Measurements from ENCODE around the gene ANO4.
"Not testable (repeated sequence)": the region's sequence is repeated elsewhere in the genome, so short reads cannot be mapped to it uniquely, and the experiment has no call there.

ANO4 gene

DNA sequence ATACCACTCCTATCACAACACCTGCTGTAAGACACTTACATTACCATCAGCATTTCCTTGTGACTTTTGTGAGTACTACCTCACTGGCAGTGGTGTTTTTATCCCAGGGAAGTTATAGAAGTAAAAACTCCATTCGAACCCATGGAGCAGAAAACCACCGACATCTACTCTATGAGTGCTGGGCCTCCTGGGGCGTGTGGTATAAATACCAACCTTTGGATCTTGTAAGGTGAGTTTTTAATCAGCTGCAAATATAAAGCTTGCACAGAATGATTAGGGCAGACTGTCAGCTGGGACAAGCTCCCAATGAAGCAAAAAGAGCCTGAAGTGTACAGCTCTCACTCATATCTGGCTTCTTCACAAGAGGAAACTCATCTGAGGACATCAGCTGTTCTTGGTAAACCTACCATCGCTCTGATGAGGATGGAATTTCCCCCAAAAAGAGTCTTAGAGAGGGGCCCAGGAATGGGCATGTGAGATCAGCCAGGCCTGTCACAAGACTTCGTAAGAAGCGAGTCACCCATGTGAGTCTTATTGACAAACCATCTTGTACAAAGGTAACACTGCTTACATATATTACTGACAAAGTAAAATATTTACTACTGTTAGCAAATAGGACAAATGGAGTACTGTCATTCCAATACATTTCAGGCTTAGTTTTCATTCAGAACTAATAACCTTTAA, 245.4 kb downstream of the ANO4 start:
- DNase-seq, result no peak

DNA sequence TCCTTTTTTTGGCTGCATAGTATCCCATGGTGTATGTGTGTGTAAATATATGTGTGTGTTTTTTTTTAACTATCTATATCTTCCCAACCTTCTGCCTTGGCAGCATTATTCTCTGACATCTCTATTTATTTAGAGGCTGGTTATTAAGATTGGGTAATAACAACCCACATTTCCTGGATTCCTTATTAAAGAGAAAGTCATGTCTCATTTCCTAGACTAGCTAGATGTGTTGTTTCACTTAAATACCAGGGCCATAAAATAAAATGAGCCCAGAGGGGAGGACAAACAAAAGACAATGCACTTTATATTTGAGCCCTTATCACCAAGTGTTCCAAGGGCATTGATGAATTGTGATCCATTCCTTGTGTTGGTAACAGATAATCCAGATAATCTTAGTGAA, 246.4 kb downstream of the ANO4 start:
- no peak for DNase-seq

DNA sequence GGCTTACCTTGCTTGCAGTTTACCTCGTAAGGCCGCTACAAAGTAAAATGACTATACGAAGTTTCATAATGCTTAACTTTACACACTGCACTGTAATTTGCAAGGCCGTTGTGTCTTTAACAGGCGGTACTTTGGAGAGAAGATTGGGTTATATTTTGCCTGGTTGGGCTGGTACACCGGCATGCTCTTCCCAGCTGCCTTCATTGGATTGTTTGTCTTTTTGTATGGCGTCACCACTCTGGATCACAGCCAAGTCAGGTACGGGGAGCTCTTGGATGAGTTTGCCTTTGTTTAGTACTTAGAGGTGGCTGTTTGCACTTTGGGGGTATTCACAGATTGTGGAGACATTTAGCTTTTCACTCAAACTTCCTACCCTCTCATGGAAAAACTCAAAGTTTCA, 247.6 kb downstream of the ANO4 start:
- no peak for DNase-seq

DNA sequence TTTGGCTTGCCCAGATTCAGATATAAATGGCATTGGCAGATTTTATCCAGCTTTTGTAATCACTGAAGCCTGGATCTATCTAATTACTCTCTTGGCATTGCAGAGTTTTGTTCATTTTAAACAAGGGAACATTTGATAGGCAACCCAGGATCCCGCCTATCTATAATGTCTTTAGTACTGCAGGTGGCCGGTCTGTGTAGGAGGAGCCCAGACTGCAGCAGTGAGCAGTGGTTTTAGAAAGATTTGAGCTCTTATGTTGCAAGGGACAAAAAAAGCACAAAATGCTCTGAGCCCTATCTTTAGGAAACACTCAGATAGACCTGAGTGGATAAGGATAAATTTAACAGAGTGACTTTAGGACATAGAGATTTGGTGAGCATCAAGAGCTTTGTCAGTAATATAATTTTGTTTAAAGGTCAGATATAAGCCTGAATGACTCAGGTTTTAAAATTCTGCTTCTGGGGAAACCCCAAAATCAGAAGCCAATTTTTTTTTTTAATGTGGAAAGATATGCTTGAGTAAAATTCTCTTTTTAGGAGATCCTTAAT, 250.0 kb downstream of the ANO4 start:
- no peak for DNase-seq

DNA sequence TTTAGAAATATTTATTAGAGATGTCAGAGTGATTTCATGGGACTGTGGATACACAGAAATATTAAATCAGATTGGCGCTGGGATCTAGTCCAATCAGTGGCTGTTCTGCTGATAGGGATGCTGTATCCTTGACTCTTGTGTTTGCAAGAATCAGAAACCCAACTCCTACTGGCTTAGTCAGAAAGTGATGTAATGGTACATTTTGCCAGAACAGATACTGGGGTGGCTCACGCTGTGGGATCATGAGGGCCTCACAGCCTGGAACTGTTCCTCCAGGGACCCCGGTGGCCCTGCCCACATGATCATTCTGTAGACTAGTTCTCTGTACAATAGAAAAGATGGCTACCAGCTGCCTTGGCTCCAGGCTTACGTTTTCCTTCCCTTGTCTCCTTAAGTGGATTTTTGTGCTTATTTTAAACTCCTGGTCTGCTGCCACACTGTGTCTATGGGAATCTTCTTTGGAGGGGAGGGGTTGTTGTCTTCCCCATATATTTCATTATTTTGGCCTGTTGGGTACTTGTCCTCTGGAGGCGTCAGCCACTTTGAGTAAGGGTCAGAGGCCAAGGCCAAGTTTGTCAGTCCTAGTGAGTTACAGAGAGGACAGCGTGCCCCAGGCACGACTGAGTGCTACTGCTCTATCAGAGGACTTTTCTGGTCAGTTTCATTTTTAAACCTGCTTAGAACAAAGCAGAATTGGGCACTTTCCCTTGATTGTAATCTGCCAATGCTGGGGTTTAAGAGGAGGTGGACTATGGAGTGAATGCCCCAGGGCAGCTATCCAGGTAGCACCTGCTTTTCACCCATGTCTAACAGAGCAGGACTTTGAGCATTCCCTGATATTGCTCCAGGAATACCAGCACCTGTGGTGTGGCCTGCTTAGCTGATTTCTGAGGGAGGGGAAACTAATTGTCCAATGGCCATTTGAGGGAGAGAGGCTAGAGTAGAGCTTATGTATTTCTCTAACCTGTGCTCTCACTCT, 251.2 kb downstream of the ANO4 start:
- DNase-seq, result no peak

DNA sequence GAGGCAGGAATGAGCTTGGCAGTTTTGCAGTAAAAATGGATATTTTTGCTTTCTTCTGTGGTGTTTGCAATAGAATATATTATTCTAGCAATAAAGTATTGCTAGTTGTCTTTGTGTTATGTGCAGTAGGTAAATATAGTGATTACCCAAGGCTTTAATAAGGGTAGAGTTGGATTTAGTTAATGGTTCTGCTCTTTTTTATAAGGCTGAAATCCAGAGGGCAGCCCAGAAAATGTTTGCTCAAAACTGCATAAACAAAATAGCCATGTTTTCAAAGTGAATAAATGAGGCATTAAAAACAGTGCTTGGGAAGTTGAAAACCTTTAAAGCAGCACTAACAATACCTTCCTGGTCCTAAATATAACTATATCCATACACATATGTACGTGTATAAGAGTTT, 253.1 kb downstream of the ANO4 start:
- no peak for DNase-seq

DNA sequence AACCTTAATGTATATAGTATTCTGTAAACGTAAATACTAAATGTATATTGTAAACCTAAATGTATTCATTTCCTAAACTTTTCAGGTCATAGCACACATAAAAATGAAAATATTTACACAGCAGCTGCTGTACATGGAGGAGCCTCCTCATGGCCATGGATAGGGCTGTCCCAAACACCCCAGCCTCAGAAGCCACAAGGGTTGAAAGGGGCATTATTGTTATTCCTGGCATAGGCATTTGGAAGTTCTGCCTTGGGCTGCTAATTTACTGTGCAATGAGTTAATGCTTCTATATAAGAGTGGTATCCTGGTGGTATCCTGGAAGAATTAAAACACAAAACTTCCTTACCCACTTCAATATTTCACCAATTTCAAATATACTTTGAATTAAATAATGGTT, 256.1 kb downstream of the ANO4 start:
- DNase-seq, result no peak

DNA sequence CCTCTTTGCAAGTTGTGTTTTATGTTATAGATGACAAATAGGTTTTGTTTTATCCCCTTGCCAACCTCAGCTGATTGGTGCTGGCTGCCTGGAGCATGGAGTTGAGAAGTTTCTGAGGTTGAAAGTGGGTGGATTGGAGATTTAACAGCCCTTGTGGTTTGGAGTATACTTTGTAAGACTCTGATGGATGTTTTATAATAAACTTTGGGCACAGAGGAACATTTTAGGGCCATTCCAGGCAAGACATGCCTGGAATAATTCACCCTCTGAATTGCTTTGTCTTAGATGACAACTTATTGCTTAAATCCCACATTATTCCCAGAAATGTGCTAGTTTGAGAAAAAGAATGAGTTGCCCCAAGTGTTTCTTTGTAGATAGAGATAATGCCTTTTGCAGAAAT, 256.6 kb downstream of the ANO4 start:
- DNase-seq, result no peak

DNA sequence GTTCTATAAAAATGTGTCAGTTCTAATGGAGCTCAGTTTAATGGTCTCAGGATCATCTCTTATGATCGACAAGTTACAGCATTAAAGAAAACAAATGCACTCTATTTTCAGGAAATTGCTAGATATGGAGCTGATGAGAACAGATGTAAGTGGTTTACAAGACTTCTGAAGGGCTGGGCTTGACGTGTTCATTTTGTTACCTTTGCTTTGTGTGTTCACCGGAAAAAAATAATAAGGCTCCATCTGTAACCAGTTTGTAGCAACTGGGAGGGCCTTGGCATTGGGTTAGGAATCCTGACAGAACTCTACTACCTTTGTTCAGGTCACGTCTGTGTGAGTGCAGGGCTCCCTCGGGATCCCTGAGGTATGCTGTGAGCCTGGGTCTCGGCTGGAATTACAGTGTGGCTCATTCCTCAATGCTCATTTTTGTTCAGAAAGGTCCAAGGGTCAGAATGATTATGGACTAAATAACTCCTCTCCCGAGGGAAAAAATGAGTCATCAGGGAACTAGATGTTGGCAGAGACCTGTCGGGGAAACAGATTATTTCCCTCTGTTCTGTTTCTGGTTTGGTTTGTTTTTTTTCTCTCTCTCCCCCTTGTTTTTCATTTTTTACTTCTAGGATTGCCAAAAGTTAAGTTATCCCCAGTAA, 257.4 kb downstream of the ANO4 start:
- no peak for DNase-seq

DNA sequence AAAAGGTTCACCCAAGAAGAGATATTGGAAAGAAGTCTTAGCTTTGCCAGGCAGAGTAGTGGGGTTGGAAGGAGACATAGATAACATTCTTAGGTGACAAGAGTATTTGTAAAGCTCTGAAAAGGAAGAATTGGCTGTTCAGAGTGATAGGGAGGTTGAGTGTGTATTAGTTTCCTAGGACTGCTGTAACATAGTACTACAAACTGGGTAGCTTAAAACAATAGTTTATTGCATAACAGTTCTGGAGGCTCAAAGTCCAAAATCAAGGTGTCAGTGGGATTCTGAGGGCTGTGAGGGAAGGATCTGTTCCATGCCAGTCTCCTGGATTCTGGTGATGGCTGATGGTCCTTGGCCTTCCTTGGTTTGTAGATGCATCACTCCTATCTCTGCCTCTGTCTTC, 258.6 kb downstream of the ANO4 start:
- no peak for DNase-seq

DNA sequence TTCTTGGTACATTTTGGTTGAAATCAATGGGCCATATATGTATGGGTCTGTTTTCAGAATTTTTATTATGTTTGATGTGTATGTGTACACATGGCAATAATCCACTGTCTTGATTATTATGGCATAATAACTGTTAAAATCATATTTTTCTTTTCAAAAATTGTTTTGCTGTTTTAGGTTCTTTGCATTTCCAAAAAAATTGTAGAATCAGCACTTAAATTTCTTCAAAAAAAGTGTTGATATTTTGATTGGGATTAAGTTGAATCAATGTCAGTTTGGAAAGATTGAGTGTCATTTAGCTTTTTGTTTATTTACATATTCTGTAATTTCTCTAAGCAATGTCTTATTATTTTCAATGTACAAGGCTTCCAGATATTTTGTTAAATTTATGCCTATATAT, 261.4 kb downstream of the ANO4 start:
- no peak for DNase-seq

DNA sequence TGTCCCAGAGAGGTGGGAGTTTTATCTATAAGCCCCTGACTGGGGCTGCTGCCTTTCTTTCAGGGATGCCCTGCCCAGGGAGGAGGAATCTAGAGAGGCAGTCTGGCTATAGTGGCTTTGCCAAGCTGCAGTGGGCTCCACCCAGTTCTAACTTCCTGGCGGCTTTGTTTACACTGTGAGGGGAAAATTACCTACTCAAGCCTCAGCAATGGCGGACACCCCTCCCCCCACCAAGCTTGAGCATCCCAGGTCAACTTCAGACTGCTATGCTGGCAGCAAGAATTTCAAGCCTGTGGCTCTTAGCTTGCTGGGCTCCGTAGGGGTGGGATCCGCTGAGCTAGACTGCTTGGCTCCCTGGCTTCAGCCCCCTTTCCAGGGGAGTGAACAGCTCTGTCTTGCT, 267.9 kb downstream of the ANO4 start:
- DNase-seq, result not testable (repeated sequence)

DNA sequence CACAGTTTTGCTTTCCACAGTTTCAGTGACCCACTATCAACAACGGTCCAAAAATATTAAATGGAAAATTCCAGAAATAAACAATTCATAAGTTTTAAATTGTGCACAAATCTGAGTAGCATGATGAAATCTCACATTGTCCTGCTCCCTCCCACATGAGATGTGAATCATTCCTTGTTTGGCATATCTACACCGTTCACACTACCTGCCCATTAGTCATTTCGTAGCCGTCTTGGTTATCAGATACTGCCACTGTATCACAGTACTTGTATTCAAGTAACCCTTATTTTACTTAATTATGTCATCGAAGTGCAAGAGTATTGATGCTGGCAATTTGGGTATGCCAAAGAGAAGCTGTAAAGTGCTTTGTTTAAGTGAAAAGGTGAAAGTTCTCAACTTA, 270.1 kb downstream of the ANO4 start:
- no peak for DNase-seq

DNA sequence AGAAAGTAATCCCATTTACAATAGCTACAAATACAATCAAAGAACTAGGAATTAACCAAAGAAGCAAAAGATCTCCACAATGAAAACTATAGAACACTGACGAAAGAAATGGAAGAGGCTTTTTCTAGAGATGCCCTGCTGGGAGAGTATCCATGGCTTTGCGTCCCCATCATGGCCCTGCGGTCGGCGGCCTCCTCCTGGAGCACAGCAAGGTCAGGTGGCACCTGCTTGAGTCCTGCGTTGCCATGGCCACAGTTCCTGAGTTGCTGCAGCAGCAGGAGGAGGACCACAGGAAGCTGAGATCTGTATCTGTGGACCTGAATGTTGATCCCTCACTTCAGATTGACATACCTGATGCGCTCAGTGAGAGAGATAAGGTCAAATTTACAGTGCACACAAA, 271.9 kb downstream of the ANO4 start:
- no peak for DNase-seq

DNA sequence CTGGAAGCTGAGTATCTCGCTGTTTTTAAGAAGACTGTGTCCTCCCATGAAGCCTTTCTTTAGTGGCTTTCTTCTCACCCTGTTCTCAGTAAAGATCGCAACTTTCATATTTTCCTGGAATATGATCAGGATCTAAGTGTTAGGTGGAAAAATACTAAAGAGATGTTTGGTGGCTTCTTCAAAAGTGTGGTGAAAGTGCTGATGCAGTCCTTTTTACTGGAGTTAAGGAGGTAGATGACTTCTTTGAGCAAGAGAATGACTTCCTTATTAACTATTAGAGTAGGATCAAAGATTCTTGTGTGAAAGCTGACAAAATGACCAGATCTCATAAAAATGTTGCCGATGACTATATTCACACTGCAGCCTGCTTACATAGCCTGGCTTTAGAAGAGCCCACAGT, 273.8 kb downstream of the ANO4 start:
- DNase-seq, result no peak

DNA sequence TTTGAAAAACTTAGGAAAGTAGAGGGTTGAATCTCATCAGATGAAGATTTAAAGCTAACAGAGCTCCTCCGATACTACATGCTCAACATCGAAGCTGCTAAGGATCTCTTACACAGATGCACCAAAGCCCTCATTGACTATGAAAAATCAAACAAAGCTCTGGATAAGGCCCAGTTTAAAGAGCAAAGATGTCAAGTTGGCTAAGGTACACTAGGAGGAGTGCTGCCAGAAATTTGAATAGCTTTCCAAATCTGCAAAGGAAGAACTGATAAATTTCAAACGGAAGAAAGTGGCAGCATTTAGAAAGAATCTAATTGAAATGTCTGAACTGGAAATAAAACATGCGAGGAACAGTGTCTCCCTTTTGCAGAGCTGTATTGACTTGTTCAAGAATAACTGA, 274.3 kb downstream of the ANO4 start:
- no peak for DNase-seq

DNA sequence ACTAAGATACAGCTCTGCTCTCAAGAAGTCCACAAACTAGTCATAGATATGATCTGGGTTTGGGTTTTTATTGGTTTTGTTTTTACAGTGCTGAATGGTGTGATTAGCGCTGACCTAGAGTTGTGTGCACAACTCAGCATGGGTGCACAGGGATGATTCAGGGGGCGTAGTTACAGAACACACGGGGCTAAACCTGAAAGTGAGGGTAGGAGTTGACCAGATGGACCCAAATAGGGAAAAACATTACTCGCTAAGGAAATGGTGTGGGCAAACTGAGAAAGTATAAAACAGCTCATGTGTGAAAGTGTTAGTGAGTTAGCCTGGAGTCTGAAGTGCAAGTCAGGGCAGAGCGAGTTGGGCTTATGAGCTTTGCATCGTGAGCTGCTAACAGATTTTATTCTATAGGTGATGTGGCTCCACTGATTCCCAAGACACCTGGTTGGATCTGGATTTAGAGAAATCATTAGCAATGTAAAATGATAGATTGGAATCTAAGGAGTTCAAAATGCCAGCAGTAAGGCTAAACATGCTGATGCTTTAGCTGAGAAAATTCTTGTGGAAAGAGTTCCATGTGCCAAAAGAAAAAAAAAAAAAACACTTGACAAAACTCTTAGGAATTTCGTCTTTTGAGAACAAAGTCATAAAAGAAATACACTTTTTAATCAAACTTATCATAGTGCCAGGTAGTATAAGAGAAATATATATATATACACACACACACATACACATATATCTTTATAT, 280.5 kb downstream of the ANO4 start:
- DNase-seq, result no peak

DNA sequence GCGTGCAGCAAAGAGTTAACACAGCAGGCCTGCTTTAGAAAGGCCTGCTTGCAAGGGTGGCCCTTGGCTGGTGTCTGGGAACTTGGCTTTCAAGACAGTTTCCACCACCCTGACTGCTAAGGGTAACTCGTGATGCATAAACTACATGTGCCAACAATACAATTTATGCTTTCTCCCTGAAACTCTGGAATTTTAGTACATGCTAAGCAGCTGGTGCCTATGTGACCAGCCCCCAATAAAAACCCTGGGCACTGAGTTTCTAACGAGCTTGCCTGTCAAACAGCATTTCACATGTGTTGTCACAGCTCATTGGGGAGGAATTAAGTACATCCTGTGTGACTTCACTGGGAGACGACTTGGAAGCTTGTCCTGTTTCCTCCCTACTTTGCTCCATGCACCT, 282.3 kb downstream of the ANO4 start:
- peak in 1 of 56 donors; percentile 10 for DNase-seq

DNA sequence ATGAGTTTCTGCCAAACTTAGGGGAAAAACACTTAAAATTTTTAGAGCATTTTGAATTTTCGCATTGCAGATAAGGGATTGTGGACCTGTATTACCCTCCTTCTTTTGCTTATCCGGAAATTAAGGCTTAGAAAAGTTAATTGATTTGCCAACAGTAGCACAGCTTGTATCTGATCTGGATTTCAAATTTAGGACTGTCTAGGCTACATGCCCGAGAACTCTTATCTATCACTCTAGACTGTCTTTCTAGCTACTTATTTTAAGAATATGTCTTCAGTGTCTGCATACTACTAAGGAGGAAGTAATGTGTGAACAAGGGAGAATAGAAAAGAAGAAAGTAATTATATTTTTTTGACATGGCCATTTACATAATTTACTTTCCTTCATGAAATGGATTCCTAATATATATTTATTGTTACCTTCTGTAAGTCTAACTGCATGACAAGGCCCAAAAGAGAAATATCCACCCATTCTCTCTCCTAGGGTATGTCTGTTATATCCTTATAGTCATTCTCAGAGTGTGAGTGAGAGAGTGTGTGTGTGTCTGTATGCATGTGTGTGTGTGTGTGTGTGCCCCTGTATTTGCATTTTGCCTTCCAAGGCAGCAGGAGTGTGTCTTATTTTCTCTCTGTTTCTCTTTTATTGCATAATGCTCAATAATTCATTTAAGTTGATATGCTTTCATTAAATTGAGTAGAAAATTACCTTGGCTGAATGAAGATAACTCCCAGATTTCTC, 283.4 kb downstream of the ANO4 start:
- no peak for DNase-seq

DNA sequence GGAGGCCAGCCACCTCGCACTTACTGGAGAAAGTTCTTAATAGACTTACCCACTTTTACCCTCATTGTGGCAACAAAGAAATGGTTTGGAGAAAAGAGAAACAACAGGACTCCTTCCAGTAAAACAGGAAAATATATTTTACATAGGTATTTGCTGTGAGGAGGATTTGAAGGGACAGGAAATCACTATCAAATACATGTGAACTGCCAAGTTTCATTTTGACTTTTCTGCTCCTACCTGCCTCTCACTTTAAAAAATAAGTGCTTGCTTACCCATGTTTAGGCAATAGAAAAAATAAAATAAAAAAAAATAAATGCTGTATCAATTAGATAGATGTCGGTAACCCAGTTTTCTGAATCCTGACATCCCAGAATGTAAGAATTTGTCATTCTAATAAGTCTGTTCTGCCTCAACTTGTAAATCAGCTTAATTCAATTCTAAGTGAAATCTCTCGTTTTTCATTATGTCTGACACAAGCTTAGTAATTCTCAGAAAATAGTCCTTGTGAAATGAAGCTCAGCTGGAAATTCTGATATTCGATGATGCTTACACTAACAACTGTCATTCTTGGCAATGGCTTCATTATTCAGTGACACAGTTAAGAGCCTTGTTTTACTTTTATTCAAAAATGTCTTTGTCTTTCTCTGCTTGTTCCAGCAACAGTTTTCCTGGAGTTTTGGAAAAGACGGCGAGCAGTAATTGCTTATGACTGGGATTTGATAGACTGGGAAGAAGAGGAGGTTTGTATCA, 284.1 kb downstream of the ANO4 start:
- DNase-seq, result peak in 4 of 56 donors; percentile 2 to 14 (median 4)
